ENCODE results near the gene NUP210.

Gene NUP210

DNA sequence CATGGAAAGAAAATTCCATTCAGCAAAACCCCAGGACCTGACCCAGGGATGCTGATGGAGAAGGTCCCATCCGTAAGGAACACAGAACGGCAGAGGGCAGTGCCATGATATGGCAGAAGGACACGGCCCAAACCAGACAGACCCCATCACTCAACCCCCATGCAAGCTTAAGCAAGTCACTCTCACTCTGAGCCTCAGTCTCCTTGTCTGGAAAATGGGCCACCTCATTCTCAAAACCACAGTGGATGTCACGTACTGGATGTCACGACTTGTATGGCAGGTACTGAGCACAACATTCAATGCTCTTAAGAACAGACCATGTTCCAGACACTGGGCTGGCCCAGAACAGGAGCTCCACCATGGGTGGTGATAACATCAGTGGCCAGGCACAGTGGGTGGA, 90.4 kb downstream of the NUP210 start:
- DNase-seq (no peak), ATAC-seq (ENCODE audit: insufficient read depth, low read depth) (no peak)
- peak overlapping the region; percentile 20; the same call in 1 of the 2 replicates for H3K27ac ChIP-seq (ENCODE audit: low read length)
- H2AFZ ChIP-seq (ENCODE audit: low read depth, low read length): no peak overlapping the region
- H3K27me3 ChIP-seq (ENCODE audit: insufficient read depth, low read length, poor library complexity): no peaks in the 10 kb centered on the region
- H4K20me1 ChIP-seq (ENCODE audit: insufficient read depth, low read length): 0 out of 2 replicates have a peak, but pooled peaks cover 3% of the 10 kb centered on the region
- H3K36me3 ChIP-seq (ENCODE audit: insufficient read depth, low read length): peaks cover 99% of the 10 kb centered on the region
- H3K4me1 ChIP-seq (ENCODE audit: insufficient read depth, low read length): no peaks in the 10 kb centered on the region
- no peak overlapping the region for H3K4me2 ChIP-seq (ENCODE audit: insufficient read depth, low read length)
- TF ChIP-seq EZH2 (IDR thresholded peaks at IDR 0.05; ENCODE audit: borderline replicate concordance, low read depth, low read length, severe bottlenecking) (no peak), CTCF (IDR thresholded peaks at IDR 0.05; ENCODE audit: borderline replicate concordance, extremely low read depth, low read length, poor library complexity, severe bottlenecking) (no peak)
- no peak overlapping the region for H3K4me3 ChIP-seq (ENCODE audit: low read depth in 1 of 2, low read length in 2 of 2)
- H3K9ac ChIP-seq (ENCODE audit: low read depth, low read length): no peak overlapping the region
- H3K79me2 ChIP-seq (ENCODE audit: insufficient read depth, low read length): no peaks in the 10 kb centered on the region
- no peaks in the 10 kb centered on the region for H3K9me3 ChIP-seq (ENCODE audit: insufficient read depth, low read length, severe bottlenecking)

- no peaks in the 10 kb centered on the region for H3K4me1 ChIP-seq (ENCODE audit: insufficient read depth, low read length)
- H3K9me3 ChIP-seq (ENCODE audit: insufficient read depth, low read length, severe bottlenecking): no peaks in the 10 kb centered on the region
- TF ChIP-seq CTCF (IDR thresholded peaks at IDR 0.05; ENCODE audit: borderline replicate concordance, extremely low read depth, low read length, poor library complexity, severe bottlenecking) (no peak), EZH2 (IDR thresholded peaks at IDR 0.05; ENCODE audit: borderline replicate concordance, low read depth, low read length, severe bottlenecking) (no peak)
- no peak overlapping the region for H3K4me3 ChIP-seq (ENCODE audit: low read depth in 1 of 2, low read length in 2 of 2)
- H3K27me3 ChIP-seq (ENCODE audit: insufficient read depth, low read length, poor library complexity): no peaks in the 10 kb centered on the region
- H3K4me2 ChIP-seq (ENCODE audit: insufficient read depth, low read length): no peak overlapping the region
- peaks cover 99% of the 10 kb centered on the region for H3K36me3 ChIP-seq (ENCODE audit: insufficient read depth, low read length)
- no peaks in the 10 kb centered on the region for H3K79me2 ChIP-seq (ENCODE audit: insufficient read depth, low read length)
- H3K27ac ChIP-seq (ENCODE audit: low read length): no peak overlapping the region
- no peak for ATAC-seq (ENCODE audit: insufficient read depth, low read depth)
- no peak for DNase-seq
- H4K20me1 ChIP-seq (ENCODE audit: insufficient read depth, low read length): peaks cover 11% of the 10 kb centered on the region; the same call in 1 of the 2 replicates
- H3K9ac ChIP-seq (ENCODE audit: low read depth, low read length): no peak overlapping the region
- H2AFZ ChIP-seq (ENCODE audit: low read depth, low read length): no peak overlapping the region
These were observed 94.2 kb downstream of the NUP210 start for GRCh38 chr3:13325892-13326443.

DNA sequence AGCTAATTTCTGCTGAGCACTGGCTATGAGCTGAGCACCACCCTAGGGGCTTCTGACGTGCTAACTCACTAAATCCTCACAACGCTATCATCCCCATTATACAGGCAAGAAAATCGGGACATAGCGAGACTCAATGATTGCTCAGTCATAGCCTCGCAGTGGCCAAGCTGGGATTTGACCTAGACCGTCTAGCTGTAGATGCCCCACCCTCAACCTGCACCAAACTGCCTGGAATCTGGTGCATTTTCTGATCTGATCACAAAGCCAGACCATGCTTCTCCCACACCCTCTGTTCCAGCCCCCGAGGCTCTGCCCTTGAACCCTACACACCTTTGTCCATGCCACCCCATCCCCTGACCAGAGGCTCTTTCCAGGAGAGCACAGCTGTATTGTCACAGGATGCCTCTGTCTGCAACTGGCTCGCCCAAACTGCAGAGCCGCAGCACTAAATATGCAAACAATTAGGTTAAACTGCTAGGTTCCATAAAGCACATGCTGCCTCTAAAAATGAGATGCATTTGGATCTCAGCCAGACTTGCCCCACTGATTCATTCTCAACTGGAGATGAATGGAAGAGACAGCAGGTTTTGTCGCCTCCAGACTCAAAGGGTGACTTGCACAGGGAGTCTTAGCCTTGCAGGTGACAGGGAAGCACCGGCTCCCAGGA, 95.2 kb downstream of the NUP210 start:
- Histone ChIP-seq H2AFZ (ENCODE audit: low read depth, low read length) (no peak overlapping the region), H3K79me2 (ENCODE audit: insufficient read depth, low read length) (no peaks in the 10 kb centered on the region), H3K9me3 (ENCODE audit: insufficient read depth, low read length, severe bottlenecking) (no peaks in the 10 kb centered on the region), H3K4me3 (ENCODE audit: low read depth in 1 of 2, low read length in 2 of 2) (no peak overlapping the region), H3K4me2 (ENCODE audit: insufficient read depth, low read length) (no peak overlapping the region), H3K27me3 (ENCODE audit: insufficient read depth, low read length, poor library complexity) (no peaks in the 10 kb centered on the region), H4K20me1 (ENCODE audit: insufficient read depth, low read length) (peaks cover 11% of the 10 kb centered on the region; the same call in 1 of the 2 replicates), H3K4me1 (ENCODE audit: insufficient read depth, low read length) (no peaks in the 10 kb centered on the region), H3K36me3 (ENCODE audit: insufficient read depth, low read length) (peaks cover 97% of the 10 kb centered on the region), H3K9ac (ENCODE audit: low read depth, low read length) (no peak overlapping the region), H3K27ac (ENCODE audit: low read length) (no peak overlapping the region; the same call in 1 of the 2 replicates)
- ATAC-seq (ENCODE audit: insufficient read depth, low read depth): no peak
- TF ChIP-seq EZH2 (IDR thresholded peaks at IDR 0.05; ENCODE audit: borderline replicate concordance, low read depth, low read length, severe bottlenecking): no peak
- no peak for TF ChIP-seq CTCF (IDR thresholded peaks at IDR 0.05; ENCODE audit: borderline replicate concordance, extremely low read depth, low read length, poor library complexity, severe bottlenecking)
- no peak for DNase-seq
